Upper lobe of left lung (tissue), 6 donors: ENCODE results near the gene CCL22. TPM values are rescaled to one million over a fixed set of nuclear protein-coding genes. Genes with fewer than 3 reads are reported as not detected.

Experiments used
- ATAC-seq, 2 donors: fragments of 200-7000 bp; cut with Tn5 transposase; one replicate each; pipeline ENCODE4 v1.9.1; 2022; ENCODE audit warnings: mild to moderate bottlenecking in 2 of 2, moderate library complexity in 2 of 2; ENCODE audit not compliant: low FRiP score in 2 of 2
- DNase-seq, 2 donors: peaks; one replicate each; pipeline ENCODE4 v3.0.0-alpha.2; 2019 to 2020
- H3K27ac ChIP-seq, 4 donors: fragments of 200-600 bp; sonication (generic); one replicate each; pipeline ENCODE4 v1.5.1; 2016 to 2019
- H3K27me3 ChIP-seq, 4 donors: fragments of 200-600 bp; sonication (generic); one replicate each; pipeline ENCODE4 v1.5.1; 2017 to 2019
- H3K36me3 ChIP-seq, 4 donors: fragments of 200-600 bp; sonication (generic); one replicate each; pipeline ENCODE4 v1.5.1; 2016 to 2019
- H3K4me1 ChIP-seq, 4 donors: fragments of 200-600 bp; sonication (generic); one replicate each; pipeline ENCODE4 v1.5.1; 2018 to 2019
- H3K4me3 ChIP-seq, 4 donors: fragments of 200-600 bp; sonication (generic); one replicate each; pipeline ENCODE4 v1.5.1; 2017 to 2019; ENCODE audit warnings: mild to moderate bottlenecking in 2 of 4, moderate library complexity in 1 of 4
- H3K9me3 ChIP-seq, 4 donors: fragments of 200-600 bp; sonication (generic); one replicate each; pipeline ENCODE4 v1.5.1; 2018 to 2019
- CTCF ChIP-seq, 6 experiments: fragments of 450-650 bp in 4 of 6; fragments of 200-600 bp in 2 of 6; sonication (generic) in 2 of 6; IDR thresholded peaks; one replicate each; pipeline ENCODE4 v1.5.1; 2016 to 2019; ENCODE audit warnings: antibody characterized with exemption in 6 of 6
- EP300 ChIP-seq, 4 donors: sonication (generic); formaldehyde crosslinking; IDR thresholded peaks; one replicate each; pipeline ENCODE4 v1.5.1; 2017; ENCODE audit warnings: antibody characterized with exemption in 4 of 4, control low read depth in 2 of 4
- POLR2A ChIP-seq, 4 donors: fragments of 450-650 bp; IDR thresholded peaks; one replicate each; pipeline ENCODE4 v1.5.1; 2016 to 2017; ENCODE audit warnings: antibody characterized with exemption in 4 of 4, mild to moderate bottlenecking in 2 of 4
- POLR2AphosphoS5 ChIP-seq, 2 donors: sonication (generic); formaldehyde crosslinking; IDR thresholded peaks; one replicate each; pipeline ENCODE4 v1.5.1; 2017; ENCODE audit warnings: antibody characterized with exemption in 2 of 2
- WGBS, 2 donors: methylation state at CpG; one replicate each; pipeline ENCODE4 v1.1.5; 2017 to 2018; 5-methylcytosine and 5-hydroxymethylcytosine counted together
- total RNA-seq, 6 donors: library from RNA; depleted of rRNA in 4 of 6; stranded (reverse); fragments of >200 nt in 4 of 6; gene quantifications; one replicate each; pipeline versions ENCODE4 v1.1.0 to v1.2.1, GENCODE V29; 2016 to 2021
- donor health status: DM: no; HTN: no; CAD: no; lungs with moderate emphysema.
- donor health status: DM: no; HTN: yes; CAD: no; lungs with severe emphysema.

Gene CCL22
- total RNA-seq, 6 donors from 2014 or later: 0.39 to 4.7 (median 0.71) TPM; not detected in 2

DNA sequence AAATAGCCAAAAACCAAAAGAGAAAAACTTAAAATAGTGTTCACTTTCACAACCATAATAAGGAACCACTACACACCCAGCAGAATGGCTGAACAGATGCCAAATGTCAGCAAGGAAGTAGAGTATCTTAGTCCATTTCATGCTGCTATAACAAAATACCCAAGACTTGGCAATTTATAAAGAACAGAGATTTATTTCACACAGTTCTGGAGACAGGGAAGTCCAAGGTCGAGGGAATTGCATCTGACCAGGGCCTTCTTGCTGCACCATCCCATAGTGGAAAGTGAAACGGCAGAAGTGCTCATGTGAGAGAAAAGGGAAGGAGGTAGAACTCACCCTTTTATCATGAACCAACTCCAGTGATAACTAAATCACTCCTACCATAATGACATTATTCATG, 33.8 kb upstream of the CCL22 start:
- no peak overlapping the region for H3K4me3 ChIP-seq
- no peaks in the 10 kb centered on the region for H3K36me3 ChIP-seq
- no peak overlapping the region for H3K27ac ChIP-seq
- H3K9me3 ChIP-seq: no peaks in the 10 kb centered on the region
- H3K27me3 ChIP-seq: no peaks in the 10 kb centered on the region
- DNase-seq (no peak), ATAC-seq (peak in 1 of 2 donors; percentile 28)
- no peaks in the 10 kb centered on the region for H3K4me1 ChIP-seq
- no peak for TF ChIP-seq POLR2AphosphoS5 (IDR thresholded peaks at IDR 0.05)
- no peak for TF ChIP-seq POLR2A (IDR thresholded peaks at IDR 0.05)
- 69 to 72% methylated on average over 2 of the region's 2 CpGs for WGBS, 2 donors

GRCh38 chr16:57325458-57325857, 33.1 kb upstream of the CCL22 start:
- Histone ChIP-seq H3K27ac (no peak overlapping the region), H3K9me3 (no peaks in the 10 kb centered on the region), H3K4me1 (no peaks in the 10 kb centered on the region), H3K4me3 (no peak overlapping the region), H3K36me3 (no peaks in the 10 kb centered on the region), H3K27me3 (no peaks in the 10 kb centered on the region)
- no peak for ATAC-seq
- DNase-seq: no peak
- WGBS, 2 donors: 63 to 64% methylated on average over 1 of the region's 1 CpG
- TF ChIP-seq EP300 (IDR thresholded peaks at IDR 0.05) (peak in 1 of 4 donors; percentile 22), POLR2A (IDR thresholded peaks at IDR 0.05) (no peak)

GRCh38 chr16:57329718-57330327, 28.8 kb upstream of the CCL22 start:
- TF ChIP-seq POLR2AphosphoS5 (IDR thresholded peaks at IDR 0.05) (no peak), POLR2A (IDR thresholded peaks at IDR 0.05) (no peak), CTCF (IDR thresholded peaks at IDR 0.05) (no peak), EP300 (IDR thresholded peaks at IDR 0.05) (no peak)
- peaks cover 0 to 2% (median 0%) of the 10 kb centered on the region in 4 donors for H3K9me3 ChIP-seq
- H3K4me3 ChIP-seq: no peak overlapping the region
- DNase-seq (no peak), ATAC-seq (no peak)
- no peak overlapping the region for H3K27ac ChIP-seq
- H3K36me3 ChIP-seq: no peaks in the 10 kb centered on the region
- no peaks in the 10 kb centered on the region for H3K27me3 ChIP-seq
- no peaks in the 10 kb centered on the region for H3K4me1 ChIP-seq
- WGBS, 2 donors: 75 to 80% methylated on average over 8 of the region's 8 CpGs

- Histone ChIP-seq H3K4me3 (no peak overlapping the region), H3K4me1 (no peaks in the 10 kb centered on the region), H3K27ac (no peak overlapping the region), H3K36me3 (no peaks in the 10 kb centered on the region), H3K9me3 (peaks cover 0 to 2% (median 0%) of the 10 kb centered on the region in 4 donors), H3K27me3 (no peaks in the 10 kb centered on the region)
- TF ChIP-seq POLR2AphosphoS5 (IDR thresholded peaks at IDR 0.05) (no peak), CTCF (IDR thresholded peaks at IDR 0.05) (no peak), POLR2A (IDR thresholded peaks at IDR 0.05) (no peak), EP300 (IDR thresholded peaks at IDR 0.05) (no peak)
- WGBS, 2 donors: 86 to 90% methylated on average over 3 of the region's 3 CpGs
- ATAC-seq (no peak), DNase-seq (no peak)
These were observed 27.2 kb upstream of the CCL22 start for GRCh38 chr16:57331355-57331754.

GRCh38 chr16:57333402-57333801, 25.2 kb upstream of the CCL22 start:
- TF ChIP-seq POLR2AphosphoS5 (IDR thresholded peaks at IDR 0.05) (no peak), EP300 (IDR thresholded peaks at IDR 0.05) (no peak), POLR2A (IDR thresholded peaks at IDR 0.05) (no peak)
- Histone ChIP-seq H3K27me3 (no peaks in the 10 kb centered on the region), H3K9me3 (peaks cover 0 to 2% (median 0%) of the 10 kb centered on the region in 4 donors), H3K4me1 (no peaks in the 10 kb centered on the region), H3K27ac (no peak overlapping the region), H3K4me3 (no peak overlapping the region), H3K36me3 (no peaks in the 10 kb centered on the region)
- DNase-seq (no peak), ATAC-seq (no peak)
- 75 to 88% methylated on average over 1 of the region's 1 CpG for WGBS, 2 donors

DNA sequence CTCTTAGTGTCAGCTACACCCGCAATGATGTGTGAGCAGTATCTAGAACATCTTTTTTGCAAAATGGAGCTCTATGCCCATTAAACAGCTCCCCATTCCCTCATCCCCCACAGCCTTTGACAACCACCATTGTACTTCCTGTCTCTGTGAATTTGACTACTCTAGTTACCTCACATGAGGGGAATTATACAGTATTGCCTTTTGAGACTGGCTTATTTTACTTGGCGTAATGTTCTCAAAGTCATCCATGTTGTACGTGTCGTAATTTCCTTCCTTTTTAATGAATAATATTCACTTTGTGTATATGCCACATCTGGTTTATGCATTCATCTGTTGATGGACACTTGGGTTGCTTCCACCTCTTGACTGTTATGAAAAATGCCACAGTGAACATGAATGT, 23.2 kb upstream of the CCL22 start:
- 67 to 74% methylated on average over 4 of the region's 4 CpGs for WGBS, 2 donors
- H3K36me3 ChIP-seq: no peaks in the 10 kb centered on the region
- TF ChIP-seq POLR2AphosphoS5 (IDR thresholded peaks at IDR 0.05): no peak
- TF ChIP-seq EP300 (IDR thresholded peaks at IDR 0.05): no peak
- no peak for TF ChIP-seq CTCF (IDR thresholded peaks at IDR 0.05)
- no peak for TF ChIP-seq POLR2A (IDR thresholded peaks at IDR 0.05)
- H3K27me3 ChIP-seq: no peaks in the 10 kb centered on the region
- H3K4me3 ChIP-seq: no peak overlapping the region
- DNase-seq: no peak
- peaks cover 0 to under 1% (median 0%) of the 10 kb centered on the region in 4 donors for H3K4me1 ChIP-seq
- H3K9me3 ChIP-seq: peaks cover 0 to 2% (median 0%) of the 10 kb centered on the region in 4 donors
- H3K27ac ChIP-seq: no peak overlapping the region
- ATAC-seq: no peak
